OCI-LY3 (cell line): Measurements from ENCODE around the gene RHBDD1.

Source experiments
- H2AFZ ChIP-seq: fragments of 200-600, 300-600 bp; shearing (Covaris generic); 2 replicates; pipeline ENCODE4 v1.6.0; 2014; ENCODE audit warnings: antibody characterized with exemption, low read depth, low read length
- H3K27ac ChIP-seq: fragments of 200-600, 300-600 bp; sonication (generic); 2 replicates; pipeline ENCODE4 v1.5.1; 2014; ENCODE audit warnings: mild to moderate bottlenecking, low read length, moderate library complexity, mixed read lengths
- H3K27me3 ChIP-seq: fragments of 200-600, 300-600 bp; sonication (generic); 2 replicates; pipeline ENCODE4 v1.6.1; 2014; ENCODE audit warnings: low read depth, low read length, mixed read lengths
- H3K36me3 ChIP-seq: fragments of 200-600, 300-600 bp; sonication (generic); replicated peaks from 2 replicates; pipeline ENCODE3; 2014; ENCODE audit warnings: low read depth, low read length, mixed read lengths
- H3K4me1 ChIP-seq: fragments of 300-600, 200-600 bp; sonication (generic); 2 replicates; pipeline ENCODE4 v1.6.1; 2014; ENCODE audit warnings: low read length, mixed read lengths
- H3K4me2 ChIP-seq: fragments of 200-600, 300-600 bp; sonication (generic); 2 replicates; pipeline ENCODE4 v1.6.1; 2014; ENCODE audit warnings: low read length, mixed read lengths
- H3K4me3 ChIP-seq: fragments of 300-600, 200-600 bp; sonication (generic); 2 replicates; pipeline ENCODE4 v1.5.1; 2014; ENCODE audit warnings: antibody characterized with exemption, mild to moderate bottlenecking, low read length, moderate library complexity
- H3K79me2 ChIP-seq: fragments of 300-600, 200-600 bp; shearing (Covaris generic); 2 replicates; pipeline ENCODE4 v1.6.1; 2014; ENCODE audit warnings: mild to moderate bottlenecking, low read length, mixed read lengths
- H3K9ac ChIP-seq: fragments of 300-600, 200-600 bp; shearing (Covaris generic); 2 replicates; pipeline ENCODE4 v1.6.0; 2014; ENCODE audit warnings: mild to moderate bottlenecking, low read length, moderate library complexity
- H3K9me3 ChIP-seq: fragments of 200-600, 300-600 bp; shearing (Covaris generic); 2 replicates; pipeline ENCODE4 v1.6.1; 2014; ENCODE audit warnings: low read length, mixed read lengths; ENCODE audit not compliant: insufficient read depth
- H4K20me1 ChIP-seq: fragments of 200-600, 300-600 bp; sonication (generic); 2 replicates; pipeline ENCODE4 v1.6.1; 2016; ENCODE audit warnings: low read length, mixed read lengths; ENCODE audit not compliant: insufficient read depth
- CTCF ChIP-seq: fragments of 200-600, 300-600 bp; sonication (generic); IDR thresholded peaks from 2 replicates; pipeline ENCODE4 v1.5.1; 2014; ENCODE audit warnings: antibody characterized with exemption, low read length, low read depth
- EZH2phosphoT487 ChIP-seq: fragments of 200-600 bp; shearing (Covaris generic); IDR thresholded peaks from 2 replicates; pipeline ENCODE4 v1.6.1; 2018; ENCODE audit warnings: antibody characterized with exemption, mixed run types, low read depth

Gene RHBDD1

GRCh38 chr2:226818930-226819329 lies 16.9 kb upstream of the RHBDD1 start:
- H4K20me1 ChIP-seq, result no peaks in the 10 kb centered on the region
- no peak for TF ChIP-seq EZH2phosphoT487
- no peak for TF ChIP-seq CTCF
- H3K9me3 ChIP-seq, result no peaks in the 10 kb centered on the region
- no peak overlapping the region for H3K4me2 ChIP-seq
- no peak overlapping the region for H3K9ac ChIP-seq
- no peak overlapping the region for H3K4me3 ChIP-seq
- no peaks in the 10 kb centered on the region for H3K79me2 ChIP-seq
- H3K36me3 ChIP-seq, result no peaks in the 10 kb centered on the region
- H3K4me1 ChIP-seq, result no peaks in the 10 kb centered on the region
- H3K27ac ChIP-seq, result no peak overlapping the region
- no peak overlapping the region for H2AFZ ChIP-seq
- H3K27me3 ChIP-seq, result no peaks in the 10 kb centered on the region

- Histone ChIP-seq H2AFZ (no peak overlapping the region), H3K9ac (no peak overlapping the region), H3K4me2 (no peak overlapping the region), H3K27me3 (no peaks in the 10 kb centered on the region), H4K20me1 (no peaks in the 10 kb centered on the region), H3K4me3 (no peak overlapping the region), H3K36me3 (no peaks in the 10 kb centered on the region), H3K4me1 (no peaks in the 10 kb centered on the region), H3K9me3 (no peaks in the 10 kb centered on the region), H3K79me2 (no peaks in the 10 kb centered on the region), H3K27ac (no peak overlapping the region)
- TF ChIP-seq EZH2phosphoT487, result no peak
- no peak for TF ChIP-seq CTCF
Observed at GRCh38 chr2:226825056-226825455, 10.8 kb upstream of the RHBDD1 start.

- Histone ChIP-seq H3K9me3 (no peaks in the 10 kb centered on the region), H3K4me1 (no peaks in the 10 kb centered on the region), H3K36me3 (no peaks in the 10 kb centered on the region), H4K20me1 (no peaks in the 10 kb centered on the region), H3K79me2 (no peaks in the 10 kb centered on the region), H3K27ac (no peak overlapping the region), H3K27me3 (no peaks in the 10 kb centered on the region), H2AFZ (no peak overlapping the region), H3K9ac (no peak overlapping the region), H3K4me2 (no peak overlapping the region), H3K4me3 (no peak overlapping the region)
- TF ChIP-seq EZH2phosphoT487 (no peak), CTCF (no peak)
Observed at GRCh38 chr2:226828191-226828590, 7.7 kb upstream of the RHBDD1 start.

- no peaks in the 10 kb centered on the region for H3K4me1 ChIP-seq
- no peaks in the 10 kb centered on the region for H3K36me3 ChIP-seq
- H3K27me3 ChIP-seq, result no peaks in the 10 kb centered on the region
- no peaks in the 10 kb centered on the region for H3K9me3 ChIP-seq
- no peak overlapping the region for H2AFZ ChIP-seq
- peaks cover 13% of the 10 kb centered on the region; the same call in 1 of the 2 replicates for H3K79me2 ChIP-seq
- TF ChIP-seq CTCF (no peak), EZH2phosphoT487 (no peak)
- H3K4me3 ChIP-seq, result no peak overlapping the region
- no peaks in the 10 kb centered on the region for H4K20me1 ChIP-seq
- no peak overlapping the region for H3K27ac ChIP-seq
- no peak overlapping the region for H3K4me2 ChIP-seq
- H3K9ac ChIP-seq, result no peak overlapping the region
Observed at GRCh38 chr2:226829721-226830631, 5.9 kb upstream of the RHBDD1 start.
